ENCODE data around the gene C3orf22.

The C3orf22 gene

GRCh38 chr3:126511291-126511690 is 47.4 kb downstream of the C3orf22 start:
- TF ChIP-seq NFIC (IDR thresholded peaks at IDR 0.05) (no peak), FOXM1 (IDR thresholded peaks at IDR 0.05; ENCODE audit: borderline replicate concordance, low read depth) (no peak), USF1 (IDR thresholded peaks at IDR 0.05) (no peak), EP300 (IDR thresholded peaks at IDR 0.05; ENCODE audit: borderline replicate concordance) (no peak), ZBTB7A (IDR thresholded peaks at IDR 0.05; ENCODE audit: low read depth) (no peak), CREB1 (IDR thresholded peaks at IDR 0.05; ENCODE audit: low read depth) (no peak), RAD21 (IDR thresholded peaks at IDR 0.05; ENCODE audit: low read depth) (no peak), TCF12 (IDR thresholded peaks at IDR 0.05; ENCODE audit: low read depth) (no peak), MAX (IDR thresholded peaks at IDR 0.05) (no peak), TAF1 (IDR thresholded peaks at IDR 0.05; ENCODE audit: low read depth) (no peak), YY1 (IDR thresholded peaks at IDR 0.05; ENCODE audit: low read depth) (no peak), CEBPB (IDR thresholded peaks at IDR 0.05) (no peak), TEAD4 (IDR thresholded peaks at IDR 0.05) (no peak)

GRCh38 chr3:126510308-126510910 is 48.3 kb downstream of the C3orf22 start:
- no peak for TF ChIP-seq FOXM1 (IDR thresholded peaks at IDR 0.05; ENCODE audit: borderline replicate concordance, low read depth)
- TF ChIP-seq CREB1 (IDR thresholded peaks at IDR 0.05; ENCODE audit: low read depth): no peak
- no peak for TF ChIP-seq ZBTB7A (IDR thresholded peaks at IDR 0.05; ENCODE audit: low read depth)

- no peak for TF ChIP-seq ZBTB7A (IDR thresholded peaks at IDR 0.05; ENCODE audit: low read depth)
- TF ChIP-seq TCF12 (IDR thresholded peaks at IDR 0.05; ENCODE audit: low read depth): no peak
- no peak for TF ChIP-seq TAF1 (IDR thresholded peaks at IDR 0.05; ENCODE audit: low read depth)
- no peak for TF ChIP-seq MAX (IDR thresholded peaks at IDR 0.05)
- TF ChIP-seq RAD21 (IDR thresholded peaks at IDR 0.05; ENCODE audit: low read depth): no peak
- no peak for TF ChIP-seq CREB1 (IDR thresholded peaks at IDR 0.05; ENCODE audit: low read depth)
- no peak for TF ChIP-seq YY1 (IDR thresholded peaks at IDR 0.05; ENCODE audit: low read depth)
- no peak for TF ChIP-seq FOXM1 (IDR thresholded peaks at IDR 0.05; ENCODE audit: borderline replicate concordance, low read depth)
- no peak for TF ChIP-seq EP300 (IDR thresholded peaks at IDR 0.05; ENCODE audit: borderline replicate concordance)
- TF ChIP-seq CEBPB (IDR thresholded peaks at IDR 0.05): no peak
- no peak for TF ChIP-seq USF1 (IDR thresholded peaks at IDR 0.05)
- TF ChIP-seq NFIC (IDR thresholded peaks at IDR 0.05): no peak
- TF ChIP-seq REST (IDR thresholded peaks at IDR 0.05; ENCODE audit: low read depth): no peak
- TF ChIP-seq EGR1 (IDR thresholded peaks at IDR 0.05): no peak
- no peak for TF ChIP-seq TEAD4 (IDR thresholded peaks at IDR 0.05)
Observed at GRCh38 chr3:126509597-126510307, 49.0 kb downstream of the C3orf22 start.

GRCh38 chr3:126508564-126508964 is 50.2 kb downstream of the C3orf22 start:
- TF ChIP-seq ZBTB7A (IDR thresholded peaks at IDR 0.05; ENCODE audit: low read depth) (no peak), TEAD4 (IDR thresholded peaks at IDR 0.05) (peak; percentile 79), YY1 (IDR thresholded peaks at IDR 0.05; ENCODE audit: low read depth) (0 out of 2 replicates have a peak, but pooled peaks have one; percentile 36), CREB1 (IDR thresholded peaks at IDR 0.05; ENCODE audit: low read depth) (no peak), MAX (IDR thresholded peaks at IDR 0.05) (peak; percentile 40; the same call in 1 of the 2 replicates)

GRCh38 chr3:126507886-126508285 is 50.8 kb downstream of the C3orf22 start:
- TF ChIP-seq TAF1 (IDR thresholded peaks at IDR 0.05; ENCODE audit: low read depth) (no peak), EP300 (IDR thresholded peaks at IDR 0.05; ENCODE audit: borderline replicate concordance) (no peak), RAD21 (IDR thresholded peaks at IDR 0.05; ENCODE audit: low read depth) (no peak), NFIC (IDR thresholded peaks at IDR 0.05) (no peak), USF1 (IDR thresholded peaks at IDR 0.05) (no peak), FOXM1 (IDR thresholded peaks at IDR 0.05; ENCODE audit: borderline replicate concordance, low read depth) (no peak), CREB1 (IDR thresholded peaks at IDR 0.05; ENCODE audit: low read depth) (no peak), REST (IDR thresholded peaks at IDR 0.05; ENCODE audit: low read depth) (no peak), CEBPB (IDR thresholded peaks at IDR 0.05) (no peak), TEAD4 (IDR thresholded peaks at IDR 0.05) (no peak), ZBTB7A (IDR thresholded peaks at IDR 0.05; ENCODE audit: low read depth) (no peak), EGR1 (IDR thresholded peaks at IDR 0.05) (no peak), TCF12 (IDR thresholded peaks at IDR 0.05; ENCODE audit: low read depth) (no peak), MAX (IDR thresholded peaks at IDR 0.05) (no peak), YY1 (IDR thresholded peaks at IDR 0.05; ENCODE audit: low read depth) (no peak)

All from Ishikawa (cell line).